GM12878 (cell line): ENCODE results near the gene ADIPOQ. TPM values are rescaled to one million over a fixed set of nuclear protein-coding genes. Genes with fewer than 3 reads are reported as not detected.

Experiments used
- ATAC-seq: fragments of 200-7000 bp; cut with Tn5 transposase; 3 replicates; pipeline ENCODE4 v1.9.1; 2020; ENCODE audit warnings: mild to moderate bottlenecking, moderate library complexity
- BruUV-seq: library from RNA; stranded (reverse); fragments of 400-500 nt; replicated peaks from 2 replicates; lab custom pipeline; 2021; lab: Mats Ljungman, UMichigan
- CTCF ChIA-PET: fragments of 300-600 bp; sonication (Branson Sonifier 250); formaldehyde crosslinking; extraction: SDS; loops from one replicate; lab custom pipeline; 2021; ENCODE audit warnings: inconsistent platforms; lab: Yijun Ruan, JAX
- POLR2A ChIA-PET: fragments of 350-600 bp; formaldehyde crosslinking; extraction: SDS; loops from one replicate; lab custom pipeline; 2021; ENCODE audit warnings: inconsistent platforms; lab: Charles Lee
- RAD21 ChIA-PET: fragments of 300-600 bp; sonication (Branson Sonifier 250); formaldehyde crosslinking; loops from one replicate; lab custom pipeline; 2023; ENCODE audit warnings: antibody characterized with exemption; ENCODE audit not compliant: unreplicated experiment; lab: Charles Lee
- SMC1A ChIA-PET: fragments of 300-600 bp; sonication (Branson Sonifier 250); formaldehyde crosslinking; loops from one replicate; lab custom pipeline; 2023; ENCODE audit not compliant: unreplicated experiment, uncharacterized antibody; lab: Charles Lee
- DNase-seq: peaks from one replicate; pipeline ENCODE4 v3.0.0-alpha.2; 2011; ENCODE audit warnings: low read depth, low spot score
- FAIRE-seq: peaks from 3 replicates; lab custom pipeline; 2011; peaks lifted over from hg19 to GRCh38; lab: Jason Lieb, UNC
- H2AFZ ChIP-seq: 2 replicates; pipeline ENCODE4 v1.6.0; 2011; ENCODE audit warnings: low read depth, low read length, control low read depth; ENCODE audit not compliant: control insufficient read depth
- H3K27ac ChIP-seq: 2 replicates; pipeline ENCODE4 v1.5.1; 2011; ENCODE audit warnings: control low read depth; ENCODE audit not compliant: control insufficient read depth, insufficient read depth
- H3K27me3 ChIP-seq, 2 experiments: replicated peaks in 1 of 2; 2 replicates each; pipeline versions ENCODE4 v1.6.0 to v1.6.1; 2011; ENCODE audit warnings: low read length in 1 of 2; ENCODE audit not compliant: control insufficient read depth in 2 of 2, insufficient read depth in 2 of 2
- H3K36me3 ChIP-seq, 2 experiments: 2 replicates each; pipeline ENCODE4 v1.5.1; 2011; ENCODE audit warnings: low read length in 1 of 2; ENCODE audit not compliant: control insufficient read depth in 2 of 2, insufficient read depth in 2 of 2
- H3K4me1 ChIP-seq: 2 replicates; pipeline ENCODE4 v1.6.1; 2011; ENCODE audit warnings: mild to moderate bottlenecking, low read length, moderate library complexity, mixed read lengths; ENCODE audit not compliant: control insufficient read depth, insufficient read depth
- H3K4me2 ChIP-seq: 2 replicates; pipeline ENCODE4 v1.6.0; 2011; ENCODE audit warnings: control low read depth; ENCODE audit not compliant: control insufficient read depth, insufficient read depth
- H3K4me3 ChIP-seq: fragments of 200-600 bp; sonication (generic); 2 replicates; pipeline ENCODE4 v1.5.1; 2016
- H3K79me2 ChIP-seq: 2 replicates; pipeline ENCODE4 v1.6.0; 2011; ENCODE audit warnings: low read length; ENCODE audit not compliant: control insufficient read depth, insufficient read depth
- H3K9ac ChIP-seq: 2 replicates; pipeline ENCODE4 v1.8.0; 2011; ENCODE audit warnings: low read length, control low read depth, mixed read lengths; ENCODE audit not compliant: control insufficient read depth, insufficient read depth
- H3K9me3 ChIP-seq: replicated peaks from 3 replicates; pipeline ENCODE4 v1.5.1; 2011; ENCODE audit warnings: mild to moderate bottlenecking, low read length; ENCODE audit not compliant: control insufficient read depth, insufficient read depth
- H4K20me1 ChIP-seq: 2 replicates; pipeline ENCODE4 v1.6.0; 2011; ENCODE audit not compliant: control insufficient read depth, insufficient read depth
- CHD2 ChIP-seq: IDR thresholded peaks from 2 replicates; pipeline ENCODE4 v1.6.1; 2011; ENCODE audit warnings: low read depth, low read length, improper control_type of control experiment, borderline replicate concordance
- HDGF ChIP-seq: fragments of 450-650 bp; IDR thresholded peaks from 2 replicates; pipeline ENCODE4 v1.6.1; 2016; ENCODE audit warnings: antibody characterized with exemption
- IRF5 ChIP-seq: fragments of 450-650 bp; IDR thresholded peaks from 2 replicates; pipeline ENCODE4 v1.6.1; 2017; ENCODE audit warnings: borderline replicate concordance
- JUNB ChIP-seq: IDR thresholded peaks from 2 replicates; pipeline ENCODE4 v1.6.1; 2016; ENCODE audit warnings: antibody characterized with exemption, mild to moderate bottlenecking
- KAT2A ChIP-seq: conservative IDR thresholded peaks from 2 replicates; pipeline ENCODE4 v1.6.1; 2011; ENCODE audit warnings: low read depth, low read length; ENCODE audit not compliant: control insufficient read depth
- MYB ChIP-seq: fragments of 150-350 bp; IDR thresholded peaks from 2 replicates; pipeline ENCODE4 v1.6.1; 2014; ENCODE audit warnings: mild to moderate bottlenecking, low read depth, low read length, borderline replicate concordance
- NR2C1 ChIP-seq: fragments of 450-650 bp; IDR thresholded peaks from 2 replicates; pipeline ENCODE4 v1.6.1; 2017; ENCODE audit warnings: antibody characterized with exemption, mild to moderate bottlenecking, moderate library complexity
- RELB ChIP-seq: fragments of 450-650 bp; IDR thresholded peaks from 2 replicates; pipeline ENCODE4 v1.6.1; 2017; ENCODE audit warnings: low read depth, mild to moderate bottlenecking, moderate library complexity
- RUNX3 ChIP-seq: IDR thresholded peaks from 2 replicates; pipeline ENCODE4 v1.6.1; 2012; ENCODE audit warnings: low read length, inconsistent platforms
- ZZZ3 ChIP-seq: IDR thresholded peaks from 2 replicates; pipeline ENCODE4 v1.6.1; 2011; ENCODE audit warnings: low read depth; ENCODE audit not compliant: control insufficient read depth, insufficient read length
- WGBS: methylation state at CpG from one replicate; pipeline ENCODE4 v1.1.6; 2016; ENCODE audit warnings: low lambda C conversion rate; ENCODE audit not compliant: insufficient replicate concordance, insufficient coverage; ENCODE audit errors: missing lambda C conversion rate; 5-methylcytosine and 5-hydroxymethylcytosine counted together
- in situ Hi-C: fragments of 300-500 bp; cut with MboI; formaldehyde crosslinking; loops from 9 replicates; pipeline ENCODE4 v1.14.3; 2018; ENCODE audit warnings: mixed read lengths
- intact Hi-C: fragments of 100-400 bp; cut with micrococcal nuclease; formaldehyde crosslinking; loops from one replicate; pipeline ENCODE4 v1.14.2; 2022; ENCODE audit not compliant: unreplicated experiment
- polyA plus RNA-seq, 11 experiments: library from polyadenylated mRNA; depleted of rRNA in 4 of 11; unstranded in 6 of 11; stranded (reverse) in 5 of 11; fragments of >200 nt; fragmentation: Nextera tagmentation in 4 of 11; fragmentation: Illumina TruSeq in 1 of 11; extraction: Ambion mirVana in 4 of 11; extraction: Trizol in 1 of 11; gene quantifications; 1 replicate in 1 of 11; 2 replicates in 10 of 11; pipeline versions ENCODE4 v1.2.1 to v1.2.3, GENCODE V29; 2011 to 2016; ENCODE audit warnings: inconsistent platforms in 2 of 11, missing spikeins in 2 of 11, low read depth in 1 of 11
- total RNA-seq, 4 experiments: library from RNA; depleted of rRNA in 3 of 4; stranded (reverse); fragments of >200 nt in 3 of 4; fragmentation: Illumina TruSeq in 1 of 4; extraction: Trizol in 1 of 4; gene quantifications; 2 replicates each; pipeline versions ENCODE4 v1.2.1 to v1.2.3, GENCODE V29; 2013 to 2021

ADIPOQ gene
- total and polyA plus RNA-seq, 10 of the 15 experiments (the other 5 are each of a cell fraction or from before 2014, with no cell fraction given) = not detected

- no TSS peak for BruUV-seq
- DNase-seq (no peak), ATAC-seq (no peak), FAIRE-seq (no peak)
- H3K9ac ChIP-seq = no peak overlapping the region
- no peaks in the 10 kb centered on the region for H3K79me2 ChIP-seq
- in situ Hi-C loops = no loop called here
- H3K36me3 ChIP-seq = no peaks in the 10 kb centered on the region
- CTCF ChIA-PET = interaction anchor here (1.3 to 1.6 kb wide), 2 partner anchors 17 to 31 kb away, joined by 3 to 5 read pairs; no protein-coding TSS in a partner anchor
- intact Hi-C loops = no loop called here
- H4K20me1 ChIP-seq = no peaks in the 10 kb centered on the region
- H3K9me3 ChIP-seq = no peaks in the 10 kb centered on the region
- RAD21 ChIA-PET = no interaction called here
- WGBS = 28% methylated on average over 1 of the region's 1 CpG
- no peak overlapping the region for H3K4me2 ChIP-seq
- SMC1A ChIA-PET = no interaction called here
- H3K4me1 ChIP-seq = no peaks in the 10 kb centered on the region
- H3K27me3 ChIP-seq = no peaks in the 10 kb centered on the region
- POLR2A ChIA-PET = no interaction called here
- no peak for TF ChIP-seq RUNX3
- TF ChIP-seq KAT2A = no peak
- TF ChIP-seq NR2C1 = no peak
- no peak for TF ChIP-seq MYB
- no peak for TF ChIP-seq RELB
- TF ChIP-seq CHD2 = no peak
- TF ChIP-seq ZZZ3 = no peak
- no peak for TF ChIP-seq IRF5
- no peak for TF ChIP-seq HDGF
- no peak for TF ChIP-seq JUNB
- TF ChIP-seq, all 136 proteins: peak for 0
- Histone ChIP-seq H3K27ac (no peak overlapping the region), H3K4me3 (no peak overlapping the region), H2AFZ (no peak overlapping the region)
Measured at GRCh38 chr3:186879781-186880180, 37.3 kb downstream of the ADIPOQ start.
